HEK293 (cell line): ENCODE data around the gene WDR88.

Experiments used
- GLIS1 ChIP-seq: fragments of 450-650 bp; formaldehyde crosslinking; IDR thresholded peaks from 2 replicates; pipeline ENCODE4 v1.5.1; 2016; ENCODE audit warnings: missing biosample characterization, missing genetic modification characterization
- GLIS2 ChIP-seq: fragments of 450-650 bp; formaldehyde crosslinking; IDR thresholded peaks from 2 replicates; pipeline ENCODE4 v1.5.1; 2016; ENCODE audit warnings: missing biosample characterization, missing genetic modification characterization
- ZBTB17 ChIP-seq: fragments of 450-650 bp; formaldehyde crosslinking; IDR thresholded peaks from 2 replicates; pipeline ENCODE4 v1.5.1; 2016; ENCODE audit warnings: missing biosample characterization, missing genetic modification characterization
- ZEB2 ChIP-seq: fragments of 450-650 bp; formaldehyde crosslinking; IDR thresholded peaks from 2 replicates; pipeline ENCODE4 v1.5.1; 2016; ENCODE audit warnings: missing biosample characterization, missing genetic modification characterization
- ZNF138 ChIP-seq: fragments of 450-650 bp; formaldehyde crosslinking; IDR thresholded peaks from 2 replicates; pipeline ENCODE4 v1.5.1; 2016; ENCODE audit warnings: missing biosample characterization, missing genetic modification characterization, borderline replicate concordance
- ZNF174 ChIP-seq: fragments of 450-650 bp; formaldehyde crosslinking; IDR thresholded peaks from 2 replicates; pipeline ENCODE4 v1.5.0; 2017; ENCODE audit warnings: missing biosample characterization, mild to moderate bottlenecking, missing genetic modification characterization
- ZNF501 ChIP-seq: fragments of 450-650 bp; formaldehyde crosslinking; IDR thresholded peaks from 2 replicates; pipeline ENCODE4 v1.5.1; 2016; ENCODE audit warnings: missing biosample characterization, missing genetic modification characterization
- ZNF624 ChIP-seq: fragments of 450-650 bp; formaldehyde crosslinking; IDR thresholded peaks from 2 replicates; pipeline ENCODE4 v1.5.1; 2017; ENCODE audit warnings: missing biosample characterization, missing genetic modification characterization
- TF ChIP-seq, protein P1 (sequence below): fragments of 450-650 bp; formaldehyde crosslinking; IDR thresholded peaks from 2 replicates; pipeline ENCODE4 v1.5.1; 2016; ENCODE audit warnings: missing biosample characterization, missing genetic modification characterization
- TF ChIP-seq, protein P2 (sequence below): fragments of 450-650 bp; formaldehyde crosslinking; IDR thresholded peaks from 2 replicates; pipeline ENCODE4 v1.5.1; 2016; ENCODE audit warnings: missing biosample characterization, missing genetic modification characterization
- TF ChIP-seq, protein P3 (sequence below): fragments of 450-650 bp; formaldehyde crosslinking; conservative IDR thresholded peaks from 2 replicates; pipeline ENCODE4 v1.5.1; 2016; ENCODE audit warnings: low read depth, missing biosample characterization, missing genetic modification characterization
- TF ChIP-seq, protein P4 (sequence below): fragments of 450-650 bp; IDR thresholded peaks from 2 replicates; pipeline ENCODE4 v1.5.1; 2018; ENCODE audit warnings: missing biosample characterization, mild to moderate bottlenecking, missing genetic modification characterization
- TF ChIP-seq, protein P5 (sequence below): fragments of 450-650 bp; formaldehyde crosslinking; IDR thresholded peaks from 2 replicates; pipeline ENCODE4 v1.5.1; 2016; ENCODE audit warnings: missing biosample characterization, missing genetic modification characterization, borderline replicate concordance

The WDR88 gene

DNA sequence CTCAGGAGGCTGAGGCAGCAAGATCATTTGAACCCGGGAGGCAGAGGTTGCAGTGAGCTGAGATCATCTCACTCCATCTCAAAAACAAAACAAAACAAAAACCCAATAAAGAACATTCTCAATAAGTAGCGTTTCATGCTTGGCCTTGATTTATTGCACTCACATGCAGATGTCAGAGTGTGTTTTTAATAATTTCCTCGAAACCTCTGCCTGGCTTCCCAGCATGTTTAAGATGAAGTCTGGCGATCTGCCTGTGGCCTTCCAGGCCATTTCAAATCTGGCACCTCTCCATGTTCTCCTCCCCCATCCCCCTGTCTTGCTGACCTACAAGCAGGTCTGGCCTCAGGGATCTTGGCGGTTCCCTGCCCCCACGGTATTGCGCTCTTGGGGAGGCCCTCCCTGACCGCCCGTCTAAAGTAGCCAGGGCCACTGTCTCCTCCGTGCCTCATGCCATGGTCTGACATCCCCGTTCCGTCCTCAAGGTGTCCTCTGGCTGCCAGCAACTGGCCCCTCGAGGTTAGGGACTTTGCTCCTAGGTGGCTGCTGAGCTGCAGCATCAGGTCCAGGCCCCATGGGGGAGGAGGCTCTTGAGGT is 1.6 kb downstream of the WDR88 start (continued):
- TF ChIP-seq, protein P1, sequence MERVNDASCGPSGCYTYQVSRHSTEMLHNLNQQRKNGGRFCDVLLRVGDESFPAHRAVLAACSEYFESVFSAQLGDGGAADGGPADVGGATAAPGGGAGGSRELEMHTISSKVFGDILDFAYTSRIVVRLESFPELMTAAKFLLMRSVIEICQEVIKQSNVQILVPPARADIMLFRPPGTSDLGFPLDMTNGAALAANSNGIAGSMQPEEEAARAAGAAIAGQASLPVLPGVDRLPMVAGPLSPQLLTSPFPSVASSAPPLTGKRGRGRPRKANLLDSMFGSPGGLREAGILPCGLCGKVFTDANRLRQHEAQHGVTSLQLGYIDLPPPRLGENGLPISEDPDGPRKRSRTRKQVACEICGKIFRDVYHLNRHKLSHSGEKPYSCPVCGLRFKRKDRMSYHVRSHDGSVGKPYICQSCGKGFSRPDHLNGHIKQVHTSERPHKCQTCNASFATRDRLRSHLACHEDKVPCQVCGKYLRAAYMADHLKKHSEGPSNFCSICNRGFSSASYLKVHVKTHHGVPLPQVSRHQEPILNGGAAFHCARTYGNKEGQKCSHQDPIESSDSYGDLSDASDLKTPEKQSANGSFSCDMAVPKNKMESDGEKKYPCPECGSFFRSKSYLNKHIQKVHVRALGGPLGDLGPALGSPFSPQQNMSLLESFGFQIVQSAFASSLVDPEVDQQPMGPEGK (tag by site-specific recombination): peak; percentile 84
- TF ChIP-seq ZBTB17: peak; percentile 84
- peak; percentile 30; the same call in 1 of the 2 replicates for TF ChIP-seq ZNF501
- TF ChIP-seq ZNF138 (tag by site-specific recombination): no peak
- TF ChIP-seq GLIS1 (tag by site-specific recombination): peak; percentile 61
- TF ChIP-seq, protein P2, sequence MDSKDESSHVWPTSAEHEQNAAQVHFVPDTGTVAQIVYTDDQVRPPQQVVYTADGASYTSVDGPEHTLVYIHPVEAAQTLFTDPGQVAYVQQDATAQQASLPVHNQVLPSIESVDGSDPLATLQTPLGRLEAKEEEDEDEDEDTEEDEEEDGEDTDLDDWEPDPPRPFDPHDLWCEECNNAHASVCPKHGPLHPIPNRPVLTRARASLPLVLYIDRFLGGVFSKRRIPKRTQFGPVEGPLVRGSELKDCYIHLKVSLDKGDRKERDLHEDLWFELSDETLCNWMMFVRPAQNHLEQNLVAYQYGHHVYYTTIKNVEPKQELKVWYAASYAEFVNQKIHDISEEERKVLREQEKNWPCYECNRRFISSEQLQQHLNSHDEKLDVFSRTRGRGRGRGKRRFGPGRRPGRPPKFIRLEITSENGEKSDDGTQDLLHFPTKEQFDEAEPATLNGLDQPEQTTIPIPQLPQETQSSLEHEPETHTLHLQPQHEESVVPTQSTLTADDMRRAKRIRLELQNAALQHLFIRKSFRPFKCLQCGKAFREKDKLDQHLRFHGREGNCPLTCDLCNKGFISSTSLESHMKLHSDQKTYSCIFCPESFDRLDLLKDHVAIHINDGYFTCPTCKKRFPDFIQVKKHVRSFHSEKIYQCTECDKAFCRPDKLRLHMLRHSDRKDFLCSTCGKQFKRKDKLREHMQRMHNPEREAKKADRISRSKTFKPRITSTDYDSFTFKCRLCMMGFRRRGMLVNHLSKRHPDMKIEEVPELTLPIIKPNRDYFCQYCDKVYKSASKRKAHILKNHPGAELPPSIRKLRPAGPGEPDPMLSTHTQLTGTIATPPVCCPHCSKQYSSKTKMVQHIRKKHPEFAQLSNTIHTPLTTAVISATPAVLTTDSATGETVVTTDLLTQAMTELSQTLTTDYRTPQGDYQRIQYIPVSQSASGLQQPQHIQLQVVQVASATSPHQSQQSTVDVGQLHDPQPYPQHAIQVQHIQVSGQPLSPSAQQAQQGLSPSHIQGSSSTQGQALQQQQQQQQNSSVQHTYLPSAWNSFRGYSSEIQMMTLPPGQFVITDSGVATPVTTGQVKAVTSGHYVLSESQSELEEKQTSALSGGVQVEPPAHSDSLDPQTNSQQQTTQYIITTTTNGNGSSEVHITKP (tag by site-specific recombination): 0 out of 2 replicates have a peak, but pooled peaks have one; percentile 9
- no peak for TF ChIP-seq ZNF624 (tag by site-specific recombination)
- no peak for TF ChIP-seq ZNF174 (tag by site-specific recombination)
- 0 out of 2 replicates have a peak, but pooled peaks have one; percentile 50 for TF ChIP-seq ZEB2 (tag by site-specific recombination)
- TF ChIP-seq, protein P3, sequence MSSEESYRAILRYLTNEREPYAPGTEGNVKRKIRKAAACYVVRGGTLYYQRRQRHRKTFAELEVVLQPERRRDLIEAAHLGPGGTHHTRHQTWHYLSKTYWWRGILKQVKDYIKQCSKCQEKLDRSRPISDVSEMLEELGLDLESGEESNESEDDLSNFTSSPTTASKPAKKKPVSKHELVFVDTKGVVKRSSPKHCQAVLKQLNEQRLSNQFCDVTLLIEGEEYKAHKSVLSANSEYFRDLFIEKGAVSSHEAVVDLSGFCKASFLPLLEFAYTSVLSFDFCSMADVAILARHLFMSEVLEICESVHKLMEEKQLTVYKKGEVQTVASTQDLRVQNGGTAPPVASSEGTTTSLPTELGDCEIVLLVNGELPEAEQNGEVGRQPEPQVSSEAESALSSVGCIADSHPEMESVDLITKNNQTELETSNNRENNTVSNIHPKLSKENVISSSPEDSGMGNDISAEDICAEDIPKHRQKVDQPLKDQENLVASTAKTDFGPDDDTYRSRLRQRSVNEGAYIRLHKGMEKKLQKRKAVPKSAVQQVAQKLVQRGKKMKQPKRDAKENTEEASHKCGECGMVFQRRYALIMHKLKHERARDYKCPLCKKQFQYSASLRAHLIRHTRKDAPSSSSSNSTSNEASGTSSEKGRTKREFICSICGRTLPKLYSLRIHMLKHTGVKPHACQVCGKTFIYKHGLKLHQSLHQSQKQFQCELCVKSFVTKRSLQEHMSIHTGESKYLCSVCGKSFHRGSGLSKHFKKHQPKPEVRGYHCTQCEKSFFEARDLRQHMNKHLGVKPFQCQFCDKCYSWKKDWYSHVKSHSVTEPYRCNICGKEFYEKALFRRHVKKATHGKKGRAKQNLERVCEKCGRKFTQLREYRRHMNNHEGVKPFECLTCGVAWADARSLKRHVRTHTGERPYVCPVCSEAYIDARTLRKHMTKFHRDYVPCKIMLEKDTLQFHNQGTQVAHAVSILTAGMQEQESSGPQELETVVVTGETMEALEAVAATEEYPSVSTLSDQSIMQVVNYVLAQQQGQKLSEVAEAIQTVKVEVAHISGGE: no peak
- TF ChIP-seq, protein P4, sequence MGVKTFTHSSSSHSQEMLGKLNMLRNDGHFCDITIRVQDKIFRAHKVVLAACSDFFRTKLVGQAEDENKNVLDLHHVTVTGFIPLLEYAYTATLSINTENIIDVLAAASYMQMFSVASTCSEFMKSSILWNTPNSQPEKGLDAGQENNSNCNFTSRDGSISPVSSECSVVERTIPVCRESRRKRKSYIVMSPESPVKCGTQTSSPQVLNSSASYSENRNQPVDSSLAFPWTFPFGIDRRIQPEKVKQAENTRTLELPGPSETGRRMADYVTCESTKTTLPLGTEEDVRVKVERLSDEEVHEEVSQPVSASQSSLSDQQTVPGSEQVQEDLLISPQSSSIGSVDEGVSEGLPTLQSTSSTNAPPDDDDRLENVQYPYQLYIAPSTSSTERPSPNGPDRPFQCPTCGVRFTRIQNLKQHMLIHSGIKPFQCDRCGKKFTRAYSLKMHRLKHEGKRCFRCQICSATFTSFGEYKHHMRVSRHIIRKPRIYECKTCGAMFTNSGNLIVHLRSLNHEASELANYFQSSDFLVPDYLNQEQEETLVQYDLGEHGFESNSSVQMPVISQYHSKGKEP: 0 out of 2 replicates have a peak, but pooled peaks have one; percentile 6
- peak; percentile 89 for TF ChIP-seq GLIS2
- TF ChIP-seq, protein P5, sequence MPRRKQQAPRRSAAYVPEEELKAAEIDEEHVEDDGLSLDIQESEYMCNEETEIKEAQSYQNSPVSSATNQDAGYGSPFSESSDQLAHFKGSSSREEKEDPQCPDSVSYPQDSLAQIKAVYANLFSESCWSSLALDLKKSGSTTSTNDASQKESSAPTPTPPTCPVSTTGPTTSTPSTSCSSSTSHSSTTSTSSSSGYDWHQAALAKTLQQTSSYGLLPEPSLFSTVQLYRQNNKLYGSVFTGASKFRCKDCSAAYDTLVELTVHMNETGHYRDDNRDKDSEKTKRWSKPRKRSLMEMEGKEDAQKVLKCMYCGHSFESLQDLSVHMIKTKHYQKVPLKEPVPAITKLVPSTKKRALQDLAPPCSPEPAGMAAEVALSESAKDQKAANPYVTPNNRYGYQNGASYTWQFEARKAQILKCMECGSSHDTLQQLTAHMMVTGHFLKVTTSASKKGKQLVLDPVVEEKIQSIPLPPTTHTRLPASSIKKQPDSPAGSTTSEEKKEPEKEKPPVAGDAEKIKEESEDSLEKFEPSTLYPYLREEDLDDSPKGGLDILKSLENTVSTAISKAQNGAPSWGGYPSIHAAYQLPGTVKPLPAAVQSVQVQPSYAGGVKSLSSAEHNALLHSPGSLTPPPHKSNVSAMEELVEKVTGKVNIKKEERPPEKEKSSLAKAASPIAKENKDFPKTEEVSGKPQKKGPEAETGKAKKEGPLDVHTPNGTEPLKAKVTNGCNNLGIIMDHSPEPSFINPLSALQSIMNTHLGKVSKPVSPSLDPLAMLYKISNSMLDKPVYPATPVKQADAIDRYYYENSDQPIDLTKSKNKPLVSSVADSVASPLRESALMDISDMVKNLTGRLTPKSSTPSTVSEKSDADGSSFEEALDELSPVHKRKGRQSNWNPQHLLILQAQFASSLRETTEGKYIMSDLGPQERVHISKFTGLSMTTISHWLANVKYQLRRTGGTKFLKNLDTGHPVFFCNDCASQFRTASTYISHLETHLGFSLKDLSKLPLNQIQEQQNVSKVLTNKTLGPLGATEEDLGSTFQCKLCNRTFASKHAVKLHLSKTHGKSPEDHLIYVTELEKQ (tag by site-specific recombination): peak; percentile 73; the same call in 1 of the 2 replicates
